GM18498 (cell line): Measurements from ENCODE around the gene MYPOP.
A peak's percentile ranks its signal among the peaks of the same experiment; 100 is the strongest.
"Not testable (repeated sequence)": the region's sequence is repeated elsewhere in the genome, so short reads cannot be mapped to it uniquely, and the experiment has no call there.

ENCODE experiments used
- ATAC-seq: cut with Tn5 transposase; IDR thresholded peaks from one replicate; pipeline ENCODE4 v1.9.1; 2021; ENCODE audit warnings: mild to moderate bottlenecking, moderate library complexity; ENCODE audit not compliant: unreplicated experiment

The MYPOP gene

DNA sequence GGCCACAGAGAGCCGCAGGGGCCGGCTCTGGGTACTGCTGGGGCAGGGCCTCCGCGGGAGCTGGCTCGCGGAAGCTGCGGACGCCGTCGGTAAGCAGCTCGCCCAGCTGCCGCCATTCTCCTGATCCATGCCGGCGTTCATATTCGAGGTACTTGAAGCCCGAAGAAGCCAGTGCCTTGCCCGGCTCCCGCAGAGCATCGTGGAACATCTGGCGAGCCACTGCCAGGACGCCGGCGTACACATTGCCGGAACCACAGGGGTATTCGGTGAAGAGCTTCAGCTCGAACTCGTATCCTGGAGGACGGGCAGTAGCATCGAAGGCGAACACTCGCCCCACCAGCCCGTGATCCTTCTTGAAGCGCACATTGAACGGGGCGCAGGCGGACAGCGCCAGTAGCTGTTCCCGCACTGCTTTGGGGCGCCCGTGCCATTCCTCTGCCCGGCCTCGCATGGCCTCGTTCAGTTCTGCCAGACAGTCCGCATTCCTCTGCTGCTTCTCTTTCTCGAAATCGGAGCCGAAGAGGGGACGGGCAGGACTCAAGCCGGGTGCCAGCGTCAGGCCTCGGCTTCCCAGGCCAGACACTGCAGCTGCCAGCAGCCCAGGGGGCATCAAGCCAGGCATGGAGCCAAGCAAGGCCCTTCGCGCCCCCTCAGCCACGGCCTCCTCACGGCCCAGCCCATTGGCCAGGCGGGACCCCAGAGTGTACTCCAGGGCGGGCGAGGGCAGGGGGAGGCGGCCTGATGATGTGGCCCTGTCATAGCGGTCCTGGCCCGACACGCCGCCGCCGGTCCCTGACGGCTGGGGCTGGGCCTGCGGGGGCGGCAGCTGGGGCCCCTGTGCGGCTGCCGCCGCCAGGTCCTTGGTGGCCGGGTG is 17.5 kb downstream of the MYPOP start:
- ATAC-seq, result no peak

DNA sequence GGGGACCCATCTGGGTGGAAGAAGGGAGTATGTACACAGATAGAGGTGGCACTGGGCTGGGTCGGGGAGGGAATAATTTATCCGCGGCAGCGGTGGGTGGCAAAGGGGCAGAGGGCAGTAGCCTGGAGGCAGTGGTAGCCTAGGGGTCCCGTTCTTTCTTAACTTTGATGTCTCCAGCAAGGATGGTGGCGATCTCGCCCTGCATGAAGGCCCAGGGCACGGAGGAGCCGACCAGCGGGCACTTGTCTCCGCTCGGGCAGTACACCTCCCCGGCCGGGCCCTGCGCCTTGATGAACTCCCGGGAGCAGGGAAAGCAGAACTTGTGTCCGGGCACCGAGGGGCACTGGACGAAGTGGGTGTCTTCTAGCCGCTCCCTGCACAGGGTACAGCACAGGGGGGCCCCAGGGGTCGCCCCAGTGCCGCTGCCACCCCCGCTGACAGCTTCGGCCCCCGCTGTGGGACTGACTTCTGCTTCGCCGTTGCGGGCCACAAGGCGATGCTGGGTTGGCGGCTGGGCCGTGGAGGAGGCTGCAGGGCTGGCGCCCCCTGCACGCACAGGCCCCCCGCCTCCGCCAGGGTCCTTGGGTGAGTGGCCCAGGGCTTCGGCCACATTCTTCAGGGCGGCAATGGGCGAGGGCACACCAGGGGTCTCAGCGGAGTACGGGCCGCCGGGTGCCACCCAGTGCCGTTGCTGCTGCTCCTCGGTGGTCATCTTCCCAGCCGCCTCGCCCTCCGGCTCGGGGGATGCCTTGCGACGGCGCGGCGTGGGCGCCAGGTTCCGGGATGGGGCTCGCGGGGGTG is 18.3 kb downstream of the MYPOP start:
- ATAC-seq, result no peak

DNA sequence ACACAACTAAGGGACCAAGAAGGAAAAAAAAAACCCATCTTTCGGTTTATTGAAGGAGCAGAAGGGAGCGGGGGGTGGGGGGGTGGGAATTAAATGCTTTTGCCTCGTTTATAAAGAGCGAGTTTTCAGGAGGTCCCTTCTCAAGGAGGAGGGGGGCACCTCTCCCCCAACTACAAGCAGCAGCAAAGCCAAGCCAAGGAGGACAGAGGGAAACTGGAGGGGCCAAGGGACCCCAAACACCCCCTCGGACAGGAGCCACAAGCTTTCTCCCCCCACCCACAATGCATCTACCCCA is 18.9 kb downstream of the MYPOP start:
- no peak for ATAC-seq

DNA sequence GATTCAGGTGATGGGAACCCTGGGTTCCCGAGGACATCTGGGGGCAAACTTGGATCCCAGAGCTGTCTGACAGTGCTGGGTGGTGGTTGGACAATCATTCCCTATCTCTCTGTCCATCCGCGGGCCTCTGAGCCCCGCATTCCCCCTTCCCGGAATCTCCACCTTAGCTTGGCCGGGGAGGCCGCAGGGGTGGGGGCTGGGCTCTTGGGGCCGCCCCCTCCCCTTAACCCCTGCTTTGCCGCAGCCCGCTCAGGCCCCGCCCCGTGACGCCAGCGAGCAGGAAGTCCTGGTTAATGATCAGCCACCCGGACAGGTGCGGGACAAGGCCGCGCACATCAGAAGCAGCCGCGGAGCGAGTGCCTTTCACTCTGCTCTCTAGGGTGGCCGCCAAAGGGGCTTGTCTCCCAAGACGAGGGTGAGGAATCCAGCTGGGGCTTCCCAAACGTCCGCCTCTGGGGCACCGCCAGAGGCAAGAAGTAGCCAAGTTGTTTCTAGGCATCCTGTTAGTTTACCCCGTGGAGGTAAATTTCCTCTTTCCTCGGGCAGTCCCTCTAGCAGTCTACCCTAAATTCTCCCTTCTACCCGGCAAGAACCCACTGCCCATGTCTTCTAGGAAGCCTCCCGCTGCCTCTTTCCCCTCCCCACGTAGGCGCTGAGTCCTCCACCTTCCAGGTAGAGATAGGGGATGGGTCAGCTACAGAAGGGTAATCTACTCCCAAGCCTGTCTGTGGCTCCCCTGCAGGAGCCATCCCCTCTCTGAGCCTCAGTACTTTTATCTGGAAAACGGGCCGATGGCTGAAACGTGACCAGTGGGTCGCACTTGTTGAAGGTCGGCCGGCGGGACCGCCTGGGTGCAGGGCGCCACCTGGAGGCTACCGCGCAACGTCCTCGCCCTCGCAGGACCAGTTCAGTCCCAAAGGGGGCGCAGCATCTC is 19.5 kb downstream of the MYPOP start:
- peak; percentile 27 for ATAC-seq

DNA sequence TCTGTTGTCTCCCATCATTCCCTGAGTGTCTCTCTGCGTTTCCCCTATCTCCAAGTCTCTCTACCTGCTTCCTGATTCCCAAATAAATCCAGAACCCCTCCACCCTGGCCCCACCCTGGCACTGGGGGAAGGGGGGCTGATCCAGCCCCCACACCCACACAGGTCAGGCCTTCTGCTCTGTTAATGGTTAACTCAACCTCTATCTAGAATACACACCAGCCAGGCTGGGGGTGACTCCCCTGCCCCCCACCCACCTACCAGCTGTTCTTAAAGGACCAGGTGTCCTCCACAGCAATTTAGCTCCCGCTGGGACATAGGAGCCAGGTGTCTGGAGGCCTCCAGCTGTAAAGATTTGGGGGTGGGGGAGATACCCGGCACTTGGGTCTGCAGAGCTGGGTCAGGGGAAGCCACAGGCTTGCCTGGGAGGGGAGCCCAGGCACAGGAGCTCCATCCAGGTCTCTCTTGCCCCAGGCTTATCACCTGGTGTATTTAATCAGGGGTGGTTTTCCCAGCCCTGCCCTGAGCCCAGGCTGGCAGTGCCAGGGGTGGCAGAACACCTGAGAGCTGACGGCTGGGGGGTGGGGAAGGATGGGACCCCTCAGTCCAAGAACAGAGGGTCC is 20.4 kb downstream of the MYPOP start:
- ATAC-seq, result no peak

DNA sequence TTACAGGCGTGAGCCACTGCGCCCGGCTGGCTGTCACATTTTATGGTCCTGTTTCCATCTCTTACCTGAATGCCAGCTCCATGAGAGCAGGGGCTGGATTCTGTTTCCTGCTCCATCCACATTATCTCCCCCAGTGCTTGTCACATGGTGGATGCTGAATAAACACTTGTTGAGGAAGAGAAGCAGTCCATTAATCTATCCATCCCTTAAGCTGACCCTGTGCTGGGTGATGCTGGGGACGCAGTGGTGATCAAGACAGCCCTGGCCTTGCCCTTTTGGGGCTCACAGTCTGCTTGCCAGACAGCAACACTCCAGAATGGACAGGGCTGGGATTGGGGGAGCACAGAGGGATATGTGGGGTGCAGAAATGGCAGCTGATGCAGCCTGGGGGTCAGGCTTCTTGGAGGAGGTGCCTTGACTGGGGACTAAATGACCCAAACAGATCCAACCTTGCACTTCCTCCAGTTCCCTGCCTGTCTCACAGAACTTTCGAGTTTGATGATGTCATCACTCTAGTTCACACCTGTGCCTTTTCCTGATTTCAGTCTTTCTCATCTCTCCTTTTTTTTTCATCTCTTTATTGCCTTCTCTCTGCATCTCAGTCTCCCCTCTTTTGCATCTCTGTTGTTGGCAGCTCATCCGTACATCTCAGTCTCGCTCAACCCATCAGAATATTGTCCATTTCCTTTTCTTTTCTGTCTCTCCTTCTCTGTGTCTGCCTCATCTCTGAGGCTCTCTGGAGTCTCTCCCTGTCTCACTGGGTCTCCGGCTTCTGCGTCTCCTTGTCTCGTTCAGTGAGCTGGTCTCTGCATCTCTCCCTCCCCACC is 21.1 kb downstream of the MYPOP start:
- ATAC-seq, result no peak

DNA sequence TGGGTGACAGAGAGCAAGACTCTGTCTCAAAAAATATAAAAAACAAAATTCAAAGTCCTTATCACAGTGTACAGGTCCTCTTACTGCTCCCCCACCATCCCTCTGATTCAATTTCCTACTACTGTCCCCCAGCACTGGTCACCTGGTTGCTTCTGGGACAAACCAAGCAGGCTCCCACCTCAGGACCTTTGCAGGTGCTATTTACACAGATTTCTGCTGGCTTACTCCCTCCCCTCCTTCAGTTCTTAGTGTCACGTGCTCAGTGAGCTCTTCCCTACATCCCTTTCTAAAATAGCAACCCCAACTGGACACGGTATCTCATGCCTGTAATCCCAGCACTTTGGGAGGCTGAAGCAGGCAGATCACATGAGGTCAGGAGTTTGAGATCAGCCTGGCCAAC is 22.4 kb downstream of the MYPOP start:
- ATAC-seq, result no peak

DNA sequence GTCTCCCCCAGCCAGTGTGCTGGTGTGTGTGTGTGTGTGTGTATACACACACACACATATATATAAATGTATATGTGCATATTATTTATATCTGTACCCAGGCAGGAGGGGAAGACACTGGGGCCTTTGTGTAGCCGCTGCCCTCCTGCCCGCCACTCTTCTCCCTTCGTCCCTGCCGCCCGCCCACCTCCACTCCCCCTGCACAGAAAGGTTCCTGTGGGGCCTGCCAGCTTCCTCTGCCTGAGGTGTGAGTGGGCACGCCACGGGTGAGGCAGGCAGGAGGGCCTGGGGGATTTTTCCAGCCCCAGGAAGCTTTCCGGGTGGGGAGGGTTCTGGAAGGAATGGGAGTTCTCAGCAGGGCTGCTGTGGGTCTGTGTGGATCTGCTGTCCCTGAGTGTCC is 23.4 kb downstream of the MYPOP start:
- no peak for ATAC-seq

DNA sequence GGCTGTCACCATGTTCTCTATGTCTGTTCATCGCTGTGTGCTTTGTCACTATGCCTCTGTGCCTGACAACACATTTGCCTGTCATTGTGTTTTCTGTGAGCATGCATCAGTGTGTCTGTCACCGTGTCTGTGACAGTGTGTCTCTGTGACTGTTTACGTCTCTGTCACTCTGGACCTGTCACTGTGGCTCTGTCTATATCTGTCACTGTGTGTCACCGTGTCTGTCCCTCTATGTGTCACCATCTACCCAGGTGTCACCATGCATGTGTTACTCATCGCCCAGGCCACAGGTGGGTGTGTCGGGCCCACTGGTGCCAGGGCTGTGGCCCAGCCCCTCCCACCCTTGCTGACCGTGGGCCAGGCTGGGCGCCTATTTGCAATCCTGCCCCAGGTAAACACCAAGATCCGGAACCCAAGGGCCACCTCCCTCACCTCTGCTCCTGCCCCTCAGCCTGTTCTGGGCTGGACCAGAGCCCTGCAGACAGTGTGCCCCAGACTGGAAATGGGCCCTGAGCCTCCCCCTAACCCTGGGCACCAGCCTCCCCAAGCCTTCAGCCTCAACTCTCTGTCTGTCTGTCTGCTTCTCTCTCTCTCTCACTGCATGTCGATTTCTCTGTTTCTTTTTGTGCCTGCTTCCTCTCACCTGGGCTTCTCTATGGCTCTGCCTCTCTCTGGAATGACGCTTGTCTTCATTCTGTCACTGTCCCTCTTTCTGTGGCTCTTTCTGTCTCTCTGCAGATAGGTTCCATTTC is 24.2 kb downstream of the MYPOP start:
- no peak for ATAC-seq

DNA sequence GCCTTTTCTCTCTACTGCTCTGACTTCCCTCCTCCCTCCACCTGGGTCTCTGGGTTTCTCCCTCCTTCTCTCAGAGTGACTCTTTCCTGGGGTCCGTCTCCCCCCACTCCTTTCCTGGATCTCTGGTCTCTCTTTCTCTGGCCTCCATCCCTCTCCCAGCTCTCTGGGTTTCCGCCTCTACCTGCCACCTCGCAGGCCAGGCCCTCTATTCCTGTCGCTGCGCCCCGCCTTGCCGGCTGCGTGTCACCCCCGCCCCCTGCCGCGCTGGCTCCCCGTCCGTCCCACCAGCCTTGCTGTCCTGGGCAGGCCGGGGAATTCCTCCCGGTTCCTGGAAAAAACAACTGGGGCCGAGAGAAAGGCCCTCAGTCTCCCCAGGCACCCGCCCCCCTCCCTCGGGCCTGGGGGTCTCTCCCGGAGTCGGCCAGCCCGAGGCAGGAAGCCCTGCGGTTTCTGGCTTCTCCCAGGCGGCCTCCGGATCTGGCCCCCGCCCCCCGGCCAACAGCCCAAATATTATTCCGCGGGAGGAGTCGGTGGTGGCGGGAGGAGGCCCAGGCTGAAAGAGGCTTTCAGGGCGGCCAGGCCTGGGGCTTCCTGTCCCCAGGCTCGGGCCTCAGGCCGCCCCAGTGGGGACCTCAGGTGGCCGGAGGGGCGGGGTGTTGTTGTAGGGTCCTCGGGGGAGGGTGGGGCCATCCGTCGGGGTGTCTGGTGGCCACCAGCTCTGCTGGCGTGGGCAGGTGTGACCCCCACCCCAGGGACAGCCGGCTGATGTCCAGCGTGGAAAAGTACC is 25.8 kb downstream of the MYPOP start:
- no peak for ATAC-seq

DNA sequence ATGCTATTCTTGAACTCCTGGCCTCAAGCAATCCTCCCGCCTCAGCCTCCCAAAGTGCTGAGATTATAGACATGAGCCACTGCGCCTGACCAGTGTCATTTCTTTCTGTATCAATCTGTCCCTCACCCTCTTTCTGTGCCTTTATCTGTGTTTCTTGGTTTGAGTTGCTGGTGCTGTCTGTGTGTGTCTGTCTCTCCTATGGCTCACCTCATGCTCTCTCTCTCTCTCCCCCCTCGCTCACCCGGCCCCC is 26.3 kb downstream of the MYPOP start:
- ATAC-seq, result no peak

DNA sequence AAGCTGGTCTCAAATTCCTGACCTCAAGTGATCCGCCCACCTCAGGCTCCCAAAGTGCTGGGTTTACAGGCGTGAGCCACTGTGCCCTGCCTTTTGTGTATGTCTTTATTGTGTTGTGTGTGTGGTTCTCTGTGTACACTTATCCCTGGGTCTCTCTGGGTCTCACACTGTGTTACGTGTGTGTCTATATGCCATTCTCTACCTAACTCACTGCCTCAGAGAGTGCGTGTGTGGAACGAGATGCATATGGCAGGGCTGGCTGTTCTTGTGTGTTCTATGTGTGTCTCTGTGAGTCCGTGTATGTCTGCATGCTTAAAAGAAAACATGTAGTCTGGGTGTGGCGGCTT is 27.8 kb downstream of the MYPOP start:
- no peak for ATAC-seq

DNA sequence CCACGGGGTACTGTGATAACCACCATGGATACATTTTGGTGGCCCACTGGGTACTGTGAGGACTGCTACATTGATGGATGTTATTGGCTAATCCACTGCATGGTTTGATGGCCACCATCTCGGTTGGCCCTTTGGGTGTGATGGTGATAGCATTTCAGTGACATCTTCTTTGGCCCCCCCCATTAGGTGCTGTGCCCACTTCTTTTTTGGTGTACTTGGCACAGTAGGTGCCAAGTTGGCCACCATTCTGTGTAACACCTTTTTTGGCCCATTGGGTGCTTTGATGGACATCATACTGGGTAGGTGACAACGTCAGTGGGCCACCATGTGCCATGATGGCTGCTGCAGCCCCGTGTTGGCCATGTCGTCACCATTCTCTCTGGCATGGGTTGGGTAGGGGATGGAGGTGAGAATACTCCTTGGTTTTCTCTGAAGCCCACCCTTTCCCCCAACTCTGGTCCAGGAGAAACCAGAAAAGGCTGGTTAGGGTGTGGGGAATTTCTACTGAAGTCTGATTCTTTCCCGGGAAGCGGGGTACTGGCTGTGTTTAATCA is 29.1 kb downstream of the MYPOP start:
- no peak for ATAC-seq

DNA sequence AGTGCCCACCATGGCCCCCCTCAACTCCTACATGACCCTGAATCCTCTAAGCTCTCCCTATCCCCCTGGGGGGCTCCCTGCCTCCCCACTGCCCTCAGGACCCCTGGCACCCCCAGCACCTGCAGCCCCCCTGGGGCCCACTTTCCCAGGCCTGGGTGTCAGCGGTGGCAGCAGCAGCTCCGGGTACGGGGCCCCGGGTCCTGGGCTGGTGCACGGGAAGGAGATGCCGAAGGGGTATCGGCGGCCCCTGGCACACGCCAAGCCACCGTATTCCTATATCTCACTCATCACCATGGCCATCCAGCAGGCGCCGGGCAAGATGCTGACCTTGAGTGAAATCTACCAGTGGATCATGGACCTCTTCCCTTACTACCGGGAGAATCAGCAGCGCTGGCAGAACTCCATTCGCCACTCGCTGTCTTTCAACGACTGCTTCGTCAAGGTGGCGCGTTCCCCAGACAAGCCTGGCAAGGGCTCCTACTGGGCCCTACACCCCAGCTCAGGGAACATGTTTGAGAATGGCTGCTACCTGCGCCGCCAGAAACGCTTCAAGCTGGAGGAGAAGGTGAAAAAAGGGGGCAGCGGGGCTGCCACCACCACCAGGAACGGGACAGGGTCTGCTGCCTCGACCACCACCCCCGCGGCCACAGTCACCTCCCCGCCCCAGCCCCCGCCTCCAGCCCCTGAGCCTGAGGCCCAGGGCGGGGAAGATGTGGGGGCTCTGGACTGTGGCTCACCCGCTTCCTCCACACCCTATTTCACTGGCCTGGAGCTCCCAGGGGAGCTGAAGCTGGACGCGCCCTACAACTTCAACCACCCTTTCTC is 30.1 kb downstream of the MYPOP start:
- no peak for ATAC-seq

DNA sequence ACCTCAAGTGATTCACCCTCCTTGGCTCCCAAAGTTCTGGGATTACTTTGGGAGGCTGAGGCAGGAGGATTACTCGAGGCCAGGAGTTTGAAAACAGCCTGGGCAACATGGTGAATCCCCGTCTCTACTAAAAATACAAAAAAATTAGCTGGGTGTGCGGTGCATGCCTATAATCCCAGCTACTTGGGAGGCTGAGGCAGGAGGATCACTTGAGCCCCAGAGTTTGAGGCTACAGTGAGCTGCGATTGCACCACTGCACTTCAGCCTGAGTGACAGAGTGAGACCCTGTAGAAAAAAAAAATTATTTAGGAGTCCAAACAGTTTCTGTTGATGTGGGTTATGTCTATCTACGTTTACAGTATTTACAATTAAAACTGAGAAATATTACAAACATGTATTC is 31.6 kb downstream of the MYPOP start:
- no peak for ATAC-seq

DNA sequence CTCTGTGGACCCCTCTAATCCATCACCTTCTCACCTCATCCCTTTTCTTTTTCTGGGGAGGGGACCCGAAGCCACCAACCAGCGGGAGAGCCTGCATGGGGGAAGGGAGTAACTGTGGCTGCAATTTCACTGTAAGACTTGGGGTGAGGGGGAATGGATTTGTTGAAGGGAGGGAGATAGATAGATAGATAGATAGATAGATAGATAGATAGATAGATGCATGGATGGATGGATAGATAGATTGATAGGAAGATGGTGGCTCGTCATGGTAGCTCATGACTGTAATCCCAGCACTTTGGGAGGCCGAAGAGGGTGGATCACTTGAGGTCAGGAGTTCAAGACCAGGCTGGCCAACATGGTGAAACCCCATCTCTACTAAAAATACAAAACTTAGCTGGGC is 35.2 kb downstream of the MYPOP start:
- not testable (repeated sequence) for ATAC-seq

DNA sequence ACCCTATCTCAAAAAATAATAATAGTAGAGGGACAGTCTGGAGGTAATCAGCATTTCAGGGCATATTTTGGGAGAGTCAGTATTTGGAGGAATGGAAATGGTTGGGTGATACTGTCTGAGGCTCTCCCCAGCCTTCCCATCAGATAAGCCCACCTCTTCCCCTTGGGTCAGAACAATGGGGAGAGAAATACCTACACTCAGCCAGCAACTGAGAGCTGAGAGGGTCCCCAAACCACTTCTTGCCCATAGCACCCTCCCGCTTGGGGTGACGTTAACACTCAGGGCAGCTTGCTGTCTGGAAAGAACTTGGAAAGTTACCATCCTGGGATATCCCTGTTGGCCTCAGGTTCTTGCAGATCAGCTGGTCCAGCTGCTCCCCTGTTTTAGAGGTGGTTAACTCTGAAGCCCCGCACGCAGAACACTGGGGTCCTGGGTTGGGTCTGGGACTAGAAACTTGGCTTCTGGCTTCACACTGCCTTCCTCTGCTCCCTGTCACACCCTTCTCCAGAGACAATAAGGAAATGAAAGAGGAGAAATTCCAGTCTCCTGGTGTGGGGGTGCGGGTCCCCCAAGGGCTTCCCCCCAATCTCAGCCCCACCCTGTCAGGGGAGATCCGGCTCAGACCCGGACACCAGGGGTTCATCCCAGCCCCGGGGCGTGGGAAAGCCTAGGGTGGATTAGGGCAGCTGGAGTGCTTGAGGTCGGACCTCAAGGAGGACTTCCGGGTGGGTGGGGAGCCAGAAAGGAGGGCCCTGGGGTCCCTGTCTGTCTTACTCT is 35.8 kb downstream of the MYPOP start:
- no peak for ATAC-seq
